GM19372 (cell line): Measurements from ENCODE around the gene PHTF2.

Experiments used
- ATAC-seq: cut with Tn5 transposase; IDR thresholded peaks from one replicate; pipeline ENCODE4 v1.9.1; 2021; ENCODE audit warnings: mild to moderate bottlenecking, low read depth, moderate library complexity; ENCODE audit not compliant: unreplicated experiment

Gene PHTF2

DNA sequence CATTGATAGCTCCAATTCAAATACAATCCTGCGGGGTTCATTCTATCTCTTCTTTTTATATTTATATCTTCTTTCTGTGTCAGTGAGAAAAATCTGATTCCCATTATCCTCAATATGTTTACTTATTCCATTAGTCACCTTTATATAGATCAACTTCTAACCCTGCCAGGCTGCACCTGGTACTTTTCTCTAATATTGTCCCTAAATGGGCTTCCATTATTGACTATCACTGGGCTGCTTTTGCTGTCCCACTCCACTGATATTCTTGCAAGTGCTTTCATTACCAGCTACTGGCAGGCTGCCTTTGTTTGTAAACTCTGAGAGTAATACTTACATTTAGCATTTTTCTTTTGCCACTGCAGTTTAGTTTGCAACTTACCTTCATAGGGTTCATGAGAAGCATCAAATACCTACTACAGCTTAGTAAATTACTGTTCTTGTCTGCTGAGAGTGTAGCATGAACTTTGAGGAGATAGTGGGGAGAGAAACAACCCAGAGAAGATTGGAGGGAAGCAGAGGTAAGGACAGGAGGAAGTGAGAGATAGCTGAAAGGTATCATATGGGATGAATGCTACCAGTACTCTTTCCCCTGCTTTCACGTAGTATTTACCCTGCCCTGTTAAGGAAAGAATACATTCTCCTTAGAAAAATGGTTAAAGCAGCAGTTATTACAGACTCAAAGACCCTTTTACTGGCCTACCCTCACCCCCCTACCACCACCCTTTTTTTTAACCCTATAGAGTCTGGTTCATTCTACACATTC lies 119.1 kb downstream of the PHTF2 start:
- ATAC-seq: no peak

DNA sequence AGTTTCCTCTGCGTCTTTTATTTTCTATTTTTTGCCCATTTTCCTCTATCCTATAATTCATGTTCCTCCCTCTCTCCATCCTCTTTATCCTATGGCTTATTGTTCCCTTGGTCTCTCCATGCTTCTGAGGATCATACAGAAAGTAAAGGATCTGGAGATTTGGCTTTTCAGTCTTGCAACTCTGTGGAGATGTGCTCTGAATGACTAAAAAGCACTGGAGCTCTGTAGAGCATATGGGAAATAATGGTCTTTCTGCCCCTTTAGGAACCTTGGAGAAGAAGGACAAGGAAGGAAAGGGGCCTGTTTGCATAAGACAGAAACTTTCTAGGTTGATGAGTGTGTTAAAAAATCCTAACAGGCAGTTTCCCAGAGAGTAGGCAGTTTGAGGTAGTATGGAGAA lies 120.1 kb downstream of the PHTF2 start:
- no peak for ATAC-seq

DNA sequence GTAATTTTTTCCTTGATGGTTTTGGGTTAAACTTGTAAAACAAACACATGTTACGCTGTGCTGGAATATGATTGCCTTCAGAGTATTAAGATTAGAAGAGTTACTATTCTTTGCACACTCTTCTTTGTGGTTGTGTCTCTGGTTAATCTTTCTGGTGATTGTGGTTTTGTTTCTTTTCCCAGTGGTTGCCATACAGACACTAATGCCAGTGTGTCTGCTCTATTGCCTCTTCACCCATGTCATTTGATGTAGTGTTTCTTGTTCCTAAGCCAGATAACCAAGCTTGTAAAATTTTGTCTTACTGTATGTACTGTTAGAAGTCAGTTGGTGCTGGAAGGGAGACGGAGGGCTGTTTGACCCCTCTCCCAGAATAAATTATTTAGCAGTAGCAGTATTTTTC lies 124.8 kb downstream of the PHTF2 start:
- ATAC-seq: no peak

DNA sequence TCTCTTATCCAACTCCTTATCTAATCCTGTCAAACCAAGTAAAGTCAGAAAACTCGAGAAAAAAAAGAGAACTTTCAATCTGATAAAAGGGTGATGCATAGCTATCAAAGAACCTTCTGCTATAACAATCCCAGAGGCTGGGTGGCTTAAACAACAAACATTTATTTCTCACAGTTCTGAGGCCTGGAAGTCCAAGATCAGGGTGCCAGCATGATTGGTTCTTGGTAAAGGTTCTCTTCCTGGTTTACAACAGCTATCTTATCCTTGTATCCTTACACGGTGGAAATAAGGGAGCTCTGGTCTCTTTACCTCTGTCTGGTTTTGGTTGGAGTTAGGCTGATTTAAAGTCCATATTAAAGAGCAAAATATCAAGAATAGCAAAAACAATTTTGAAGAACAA lies 131.9 kb downstream of the PHTF2 start:
- no peak for ATAC-seq

DNA sequence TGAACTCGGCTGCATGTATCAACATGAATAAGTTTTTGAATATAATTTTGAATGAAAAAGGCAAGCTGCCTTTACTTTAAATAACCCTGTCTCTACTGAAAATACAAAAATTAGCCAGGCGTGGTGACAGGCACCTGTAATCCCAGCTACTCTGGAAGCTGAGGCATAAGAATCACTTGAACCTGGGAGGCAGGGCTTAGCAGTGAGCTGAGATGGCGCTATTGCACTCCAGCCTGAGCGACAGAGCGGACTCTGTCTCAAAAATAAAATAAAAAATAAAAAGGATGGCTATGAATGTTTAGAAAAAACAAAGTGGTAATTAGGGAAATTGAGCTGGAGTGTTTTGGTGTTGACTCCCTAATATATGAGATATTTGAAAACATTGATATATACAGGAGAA lies 133.3 kb downstream of the PHTF2 start:
- no peak for ATAC-seq

DNA sequence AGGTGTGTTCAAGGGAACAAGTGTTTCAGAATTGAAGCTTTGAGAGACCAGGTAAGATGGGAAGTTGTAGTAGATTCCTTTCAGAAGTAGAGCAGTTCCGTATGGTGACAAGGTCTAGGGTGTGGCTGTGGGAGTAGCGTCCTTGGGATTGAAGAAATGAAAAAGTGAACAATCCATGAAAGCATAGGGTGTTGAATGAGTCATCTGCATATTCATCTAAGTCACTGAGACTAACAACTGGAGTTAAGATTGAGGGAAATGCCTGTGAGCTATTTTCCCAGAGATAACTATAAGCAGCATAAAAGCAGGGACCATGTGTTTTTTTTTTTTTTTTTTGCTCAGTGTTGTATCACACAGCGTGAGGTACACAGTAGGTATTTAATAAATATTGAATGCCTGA lies 134.8 kb downstream of the PHTF2 start:
- no peak for ATAC-seq

DNA sequence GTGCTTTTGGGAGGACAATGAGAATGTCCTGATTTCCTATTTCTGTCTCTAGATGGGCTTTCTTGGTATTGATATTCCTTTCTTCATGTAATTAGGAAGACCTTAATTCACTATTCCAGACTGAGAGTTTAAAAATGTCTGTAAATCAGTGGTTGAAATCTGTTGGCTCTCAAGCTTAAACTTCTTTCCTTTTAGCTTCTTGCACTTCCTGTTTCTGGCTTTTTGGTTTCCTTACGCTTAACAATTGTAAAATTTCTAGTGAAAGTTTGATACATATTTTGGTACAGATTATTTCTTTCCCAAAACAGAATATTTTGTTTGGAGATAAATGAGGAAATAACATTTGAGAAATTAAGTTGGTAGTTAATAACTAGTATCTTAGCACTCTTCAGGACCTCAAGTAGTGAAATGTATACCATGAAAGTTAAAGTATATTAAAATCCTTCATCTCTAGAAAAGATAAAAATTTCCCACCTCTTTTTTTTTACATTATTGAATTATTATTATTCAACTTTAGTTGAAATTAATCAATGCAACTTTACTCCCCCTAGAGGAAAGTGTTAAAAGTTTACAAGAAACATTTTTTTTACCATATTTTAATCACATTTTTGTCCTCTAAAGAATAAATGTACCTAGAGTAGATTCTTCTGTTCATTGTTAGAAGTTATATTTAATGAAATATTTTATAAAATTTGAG lies 137.2 kb downstream of the PHTF2 start:
- ATAC-seq: no peak

DNA sequence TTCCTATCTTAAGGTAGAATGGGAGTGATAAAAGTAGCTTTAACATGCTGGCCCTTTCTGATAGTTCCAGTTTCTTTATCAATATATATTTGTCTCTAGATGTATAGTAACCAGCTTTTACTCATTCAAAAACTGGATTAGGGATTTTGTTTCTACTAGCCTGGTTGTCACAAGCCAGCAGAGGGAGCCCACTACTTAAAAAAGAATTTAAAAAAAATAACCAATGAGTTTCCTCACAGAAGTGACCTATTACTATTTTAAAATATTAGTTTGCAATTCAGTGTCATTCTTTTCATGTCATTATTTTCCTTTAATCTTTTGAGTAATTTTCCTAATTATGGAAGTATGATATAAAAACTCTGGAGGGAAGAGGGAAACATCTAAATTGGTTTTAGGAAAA lies 142.1 kb downstream of the PHTF2 start:
- ATAC-seq: peak; percentile 57

DNA sequence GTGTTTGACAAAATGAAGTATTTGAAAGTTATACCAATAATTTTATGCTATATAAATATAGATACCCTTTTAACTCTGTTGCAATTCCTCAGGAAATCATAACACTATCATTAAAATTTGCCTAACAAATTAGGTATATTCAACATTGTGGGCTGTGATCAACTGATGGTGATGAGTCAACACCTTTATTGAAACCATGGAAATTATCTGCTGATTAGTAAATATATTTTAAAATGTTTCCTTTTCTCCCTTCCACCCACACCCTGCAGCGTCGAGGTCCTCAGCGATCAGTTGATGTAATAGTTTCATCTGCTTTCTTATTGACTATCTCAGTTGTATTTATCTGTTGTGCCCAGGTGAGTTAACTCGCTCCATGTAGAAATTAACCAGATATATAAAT lies 143.9 kb downstream of the PHTF2 start:
- no peak for ATAC-seq

DNA sequence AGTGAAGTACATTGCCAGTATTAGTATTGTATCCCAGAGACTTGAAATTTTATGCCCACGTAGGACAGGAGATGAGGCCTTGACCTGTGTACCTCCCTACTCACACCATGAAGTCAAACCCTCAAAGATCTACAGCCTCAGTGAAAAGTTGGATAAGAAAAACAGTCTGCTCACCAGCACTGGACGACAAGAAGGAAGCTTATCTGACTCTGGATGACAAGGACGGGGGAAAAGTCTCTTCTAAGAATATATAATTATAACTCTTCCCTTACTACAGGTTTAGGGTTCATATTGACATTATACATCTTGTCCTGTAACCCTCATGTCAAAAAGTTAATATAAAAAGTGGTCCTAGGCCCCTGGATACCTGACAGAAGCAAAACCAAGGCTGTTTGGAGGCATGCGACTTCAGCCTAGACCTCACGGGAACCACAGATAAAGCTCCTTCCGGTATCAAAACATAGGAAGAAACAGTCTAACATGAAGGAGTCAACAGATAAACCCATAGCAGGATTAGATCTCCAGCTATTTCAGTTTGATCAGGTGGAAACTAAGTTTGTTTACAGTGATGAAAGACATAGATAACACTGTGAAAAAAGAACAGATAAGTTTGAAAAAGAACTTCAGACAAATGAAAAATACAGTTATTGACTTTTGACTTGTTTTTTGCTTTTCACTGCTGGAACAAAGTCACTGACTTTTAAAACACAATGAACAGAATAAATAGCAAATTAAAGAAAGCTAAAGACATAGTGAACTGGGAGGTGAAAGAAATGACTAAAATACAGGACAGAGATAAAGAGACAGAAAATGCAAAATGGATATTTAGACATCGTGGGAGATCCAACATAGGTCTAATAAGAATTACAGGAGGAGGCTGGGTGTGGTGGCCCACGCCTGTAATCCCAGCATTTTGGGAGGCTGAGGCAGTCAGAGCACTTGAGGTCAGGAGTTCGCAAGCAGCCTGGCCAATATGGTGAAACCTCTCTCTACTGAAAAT lies 145.9 kb downstream of the PHTF2 start:
- no peak for ATAC-seq

DNA sequence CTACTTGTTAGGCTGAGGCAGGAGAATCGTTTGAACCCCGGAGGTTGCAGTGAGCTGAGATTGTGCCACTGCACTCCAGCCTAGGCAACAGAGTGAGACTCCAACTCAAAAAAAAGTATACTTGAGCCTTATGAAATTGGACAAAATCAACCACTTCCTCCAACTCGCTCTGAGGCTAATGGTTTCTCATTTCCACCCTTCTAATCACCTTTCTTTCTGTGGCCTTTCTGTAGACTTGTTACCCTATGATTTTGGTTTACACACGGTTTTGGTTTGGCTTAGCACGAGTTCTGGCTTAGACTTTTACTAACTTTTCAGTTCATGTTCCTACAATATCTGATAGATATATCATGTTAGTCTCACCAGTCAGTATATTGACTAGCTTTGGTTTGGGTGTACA lies 152.0 kb downstream of the PHTF2 start:
- ATAC-seq: no peak

DNA sequence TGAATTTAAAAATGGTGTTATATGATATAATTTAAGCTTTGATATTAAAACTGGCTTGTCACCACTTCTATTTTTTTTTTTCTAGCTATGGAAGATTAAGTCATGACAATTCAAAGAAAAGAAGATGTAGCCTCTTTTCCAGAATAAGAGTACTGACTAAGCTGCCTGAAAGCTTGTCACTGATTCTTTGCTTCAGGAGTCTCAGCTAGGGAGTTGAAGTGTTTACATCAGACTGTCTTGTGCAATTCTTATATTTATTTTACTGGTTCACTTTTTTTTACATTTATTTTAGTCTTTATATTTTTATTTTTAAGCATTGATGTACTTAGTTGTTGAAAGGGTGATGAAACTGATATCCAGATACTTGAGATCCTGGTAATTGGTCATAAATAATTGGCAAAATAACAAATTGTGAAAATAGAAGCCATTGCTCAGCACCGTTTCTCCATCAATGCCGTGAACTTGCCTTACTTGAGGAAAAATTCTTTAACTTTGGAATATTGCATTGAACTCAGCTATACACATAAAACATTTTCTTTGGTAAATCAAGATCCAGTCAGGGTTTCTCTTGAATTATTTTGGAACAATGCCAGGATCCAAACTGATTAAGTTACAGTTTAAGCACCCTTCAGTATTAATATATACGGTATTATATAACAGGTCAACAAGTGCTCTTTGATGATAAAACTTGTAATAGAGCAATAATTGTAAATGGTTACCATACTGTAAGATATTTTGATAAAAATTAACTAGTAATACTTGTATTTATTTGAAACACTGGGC lies 156.4 kb downstream of the PHTF2 start:
- ATAC-seq: no peak

DNA sequence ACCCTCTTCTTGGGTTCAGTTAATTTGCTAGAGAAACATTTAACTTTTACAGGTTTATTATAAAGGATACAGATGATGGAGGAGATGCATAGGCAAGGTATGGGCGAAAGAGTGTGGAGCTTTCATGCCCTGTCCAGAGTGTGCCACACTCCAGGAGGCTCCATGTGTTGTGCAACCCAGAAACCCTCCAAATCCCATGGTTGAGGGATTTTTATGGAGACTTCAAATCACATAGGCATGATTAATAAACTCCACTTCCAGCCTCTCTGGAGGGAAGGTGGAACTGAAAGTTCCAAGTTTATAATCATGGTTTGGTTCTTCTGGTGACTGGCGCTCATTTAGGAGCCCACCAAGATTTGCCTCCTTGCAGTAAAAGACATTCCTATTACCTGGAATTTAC lies 159.9 kb downstream of the PHTF2 start:
- no peak for ATAC-seq

DNA sequence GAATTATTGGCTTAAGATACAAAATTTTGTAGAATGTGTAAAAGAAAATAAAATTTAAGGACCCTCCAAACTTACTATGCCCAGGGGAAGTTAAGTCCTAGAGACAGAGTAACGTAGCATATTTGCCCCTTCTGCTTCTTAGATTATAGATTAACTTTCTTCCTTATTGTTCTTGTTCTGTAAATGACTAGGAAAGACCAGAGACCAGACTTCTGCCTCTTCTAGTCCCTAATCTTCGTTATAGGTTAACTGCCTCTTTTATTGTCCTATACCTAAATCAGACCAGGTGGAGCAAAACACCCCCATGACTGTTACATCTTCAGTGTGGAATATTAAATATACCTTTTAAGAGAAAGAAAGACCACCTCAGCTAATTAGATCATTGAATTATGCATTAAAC lies 160.5 kb downstream of the PHTF2 start:
- no peak for ATAC-seq

DNA sequence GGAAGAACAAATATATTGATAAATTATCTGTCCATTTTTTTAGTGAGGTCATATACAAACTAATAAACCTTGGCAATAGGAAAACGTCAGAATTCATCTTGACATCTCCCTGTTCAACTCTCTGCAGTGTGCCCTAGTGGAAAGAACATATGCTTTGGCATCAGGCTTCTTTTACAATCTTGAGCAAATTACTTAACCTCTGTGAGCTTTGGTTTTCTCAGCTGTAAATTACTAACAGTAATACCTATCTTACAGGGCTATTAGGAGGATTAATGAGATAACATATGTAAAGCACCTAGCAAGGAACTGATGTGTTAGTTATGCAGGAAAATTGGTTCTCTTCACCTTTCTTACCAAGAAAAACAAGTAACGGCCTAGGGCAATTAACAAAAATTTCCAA lies 161.8 kb downstream of the PHTF2 start:
- ATAC-seq: no peak

DNA sequence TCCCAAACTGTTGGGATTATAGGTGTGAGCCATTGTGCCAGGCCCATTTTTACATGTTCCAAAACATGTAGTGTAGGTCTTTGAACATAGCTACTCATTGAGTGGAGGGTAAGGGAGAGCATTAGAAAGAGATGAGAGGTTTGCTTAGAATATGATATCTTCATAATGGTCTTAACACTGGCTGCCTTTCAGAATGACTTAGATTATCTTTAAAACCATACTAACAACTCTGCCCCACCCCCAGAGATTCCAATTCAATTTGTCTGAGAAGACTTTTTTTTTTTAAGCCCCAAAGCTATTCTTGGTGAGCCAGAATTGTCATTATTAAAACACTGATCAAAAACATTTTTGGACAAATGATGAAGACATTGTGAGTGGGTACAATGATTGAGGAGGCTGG lies 168.9 kb downstream of the PHTF2 start:
- ATAC-seq: no peak

DNA sequence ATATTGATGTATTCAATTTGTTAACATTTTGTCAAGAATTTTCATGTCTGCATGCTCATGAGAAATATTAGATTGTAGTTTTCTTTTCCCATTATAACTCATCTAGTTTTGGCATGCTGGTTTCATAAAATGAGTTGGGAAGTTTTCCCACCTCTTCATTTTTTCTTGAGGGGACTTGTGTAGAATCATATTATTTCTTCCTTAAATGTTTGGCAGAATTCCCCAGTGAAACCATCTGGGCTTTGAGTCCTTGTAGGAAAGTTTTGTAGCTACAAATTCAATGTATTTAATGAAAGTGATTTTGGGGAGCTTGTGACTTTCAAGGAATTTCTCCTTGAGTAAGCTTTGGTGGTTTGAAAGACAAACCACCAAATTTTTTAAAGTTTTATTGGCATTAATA lies 173.2 kb downstream of the PHTF2 start:
- no peak for ATAC-seq

DNA sequence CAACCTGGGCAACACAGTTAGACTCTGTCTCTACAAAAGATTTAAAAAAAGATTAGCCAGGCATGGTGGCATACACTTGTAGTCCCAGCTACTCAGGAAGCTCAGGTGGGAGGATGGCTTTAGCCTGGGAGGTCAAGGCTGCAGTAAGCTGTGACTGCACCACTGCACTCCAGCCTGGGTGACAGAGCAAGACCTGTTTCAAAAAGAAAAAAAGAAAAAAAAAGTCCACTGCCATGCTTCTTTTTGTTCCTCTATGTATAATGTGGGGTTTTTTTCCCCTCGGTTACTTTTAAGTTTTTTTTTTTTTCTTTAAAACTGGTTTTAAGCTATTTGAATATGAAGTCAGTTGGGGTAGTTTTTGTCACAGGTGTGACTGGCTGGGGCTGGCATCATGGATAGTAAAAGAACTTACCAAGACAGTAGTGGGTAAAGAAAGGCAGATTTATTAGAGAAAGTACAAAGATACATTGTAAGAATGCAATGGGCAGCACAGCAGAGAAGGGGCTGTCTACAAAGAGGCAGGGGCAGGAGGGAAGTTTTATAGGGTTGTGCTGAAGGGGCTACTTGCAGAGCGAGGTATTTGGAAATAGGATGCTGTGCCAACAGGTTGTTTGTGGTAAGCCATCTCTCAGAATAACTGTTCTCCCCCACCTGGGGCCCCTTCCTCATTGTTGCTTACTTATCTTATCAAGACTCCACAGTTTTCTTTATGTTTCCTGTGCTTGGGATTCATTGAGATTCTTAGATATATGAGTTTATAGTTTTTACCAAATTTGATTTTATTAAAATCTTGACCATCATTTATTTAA lies 177.3 kb downstream of the PHTF2 start:
- no peak for ATAC-seq

DNA sequence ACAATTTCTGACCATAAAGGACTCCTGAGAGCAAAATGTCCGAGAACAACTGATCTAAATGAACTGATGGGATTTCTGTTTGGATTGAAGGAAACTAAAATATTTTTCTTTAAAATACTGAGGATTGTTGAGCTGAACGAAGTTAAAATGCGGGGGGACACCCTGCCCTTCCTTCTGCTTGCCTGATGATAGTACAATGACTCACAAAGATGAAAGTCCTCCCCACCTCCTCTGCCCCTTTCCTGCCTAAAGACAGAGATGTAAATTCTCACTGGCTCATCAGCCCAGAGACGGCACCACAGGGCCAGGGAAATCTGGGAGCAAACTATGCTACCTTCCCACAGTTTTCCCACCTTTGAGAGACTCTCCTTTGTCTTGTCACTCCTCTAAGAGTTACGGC lies 180.6 kb downstream of the PHTF2 start:
- no peak for ATAC-seq
